Activated CD4-positive, alpha-beta T cell treated with anti-CD3 and anti-CD28 coated beads, Interleukin-2, amount 50 U/mL, for 16 hours (primary cell): ENCODE data around the gene ADO.

Source experiments
- DNase-seq: peaks from one replicate; pipeline ENCODE4 v3.0.0-alpha.2; 2020

ADO gene

DNA sequence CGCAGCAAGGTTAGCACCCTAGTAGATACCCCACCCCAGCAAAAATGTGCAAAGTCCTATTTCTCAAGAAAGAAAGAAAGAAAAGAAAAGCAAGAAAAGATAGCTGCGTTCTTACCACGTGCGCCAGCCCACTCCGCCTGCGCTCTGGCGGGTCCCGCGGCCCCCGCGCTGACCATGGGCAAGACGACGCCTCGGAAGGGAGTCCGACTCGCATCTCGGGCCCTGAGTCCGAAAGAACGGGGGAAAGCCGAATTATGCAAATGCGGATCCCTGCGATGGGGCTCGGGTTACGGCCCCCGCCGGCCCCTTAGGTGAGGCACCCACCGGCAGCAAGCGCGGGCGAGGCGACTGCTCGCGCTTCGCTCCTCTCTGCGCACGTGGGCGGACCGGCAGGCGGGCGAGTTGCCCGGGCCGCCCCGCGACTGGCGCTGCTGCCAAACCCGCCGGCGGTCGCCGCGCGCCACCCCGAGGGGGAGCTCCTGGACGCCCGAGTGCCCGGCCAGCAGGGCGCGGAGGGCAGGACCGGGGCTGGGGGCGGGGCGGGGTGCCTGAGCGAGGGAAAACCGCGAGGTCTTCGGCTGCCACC, 14.0 kb downstream of the ADO start:
- no peak for DNase-seq

DNA sequence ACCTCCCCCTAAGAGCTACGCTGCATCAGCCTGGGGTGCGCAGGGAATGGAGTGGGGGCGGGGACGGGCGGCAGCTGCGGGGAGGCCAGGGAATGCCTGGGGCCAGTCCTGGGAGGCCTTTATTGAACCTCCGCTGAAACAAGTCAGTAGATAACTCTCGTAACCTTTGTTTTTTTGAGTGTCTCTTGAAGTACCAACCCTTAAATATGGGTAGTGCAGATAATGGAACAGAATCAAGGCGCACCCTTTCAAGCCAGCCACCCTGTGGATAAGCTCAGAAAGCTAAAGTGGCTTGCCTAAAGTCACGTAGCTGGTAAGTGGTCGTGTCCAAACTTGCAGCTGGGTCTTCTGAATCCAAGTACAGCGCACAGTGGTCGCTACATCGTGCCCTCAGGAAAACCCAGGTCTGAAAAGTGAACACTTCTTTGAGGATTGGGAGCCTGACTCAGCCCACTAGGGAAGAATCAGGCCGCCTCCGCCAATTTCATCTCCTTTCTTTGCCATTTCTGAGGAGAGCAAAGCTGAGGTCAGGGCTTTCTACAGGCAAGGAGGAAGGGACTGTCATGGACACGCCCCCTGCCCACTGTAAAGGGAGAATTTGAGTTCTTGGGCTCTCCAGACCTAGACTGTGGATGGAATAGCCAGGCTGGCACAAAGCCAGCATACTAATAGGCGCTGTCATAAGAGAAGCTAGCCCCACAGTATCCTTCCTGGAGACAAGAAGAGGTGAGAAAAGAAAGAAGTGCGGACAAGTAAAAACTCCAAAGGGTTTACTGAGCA, 14.8 kb downstream of the ADO start:
- no peak for DNase-seq

- no peak for DNase-seq
Observed at GRCh38 chr10:62820586-62820985, 16.1 kb downstream of the ADO start.

- DNase-seq = no peak
Observed at GRCh38 chr10:62826273-62826672, 21.8 kb downstream of the ADO start.

- no peak for DNase-seq
Observed at GRCh38 chr10:62829622-62830021, 25.1 kb downstream of the ADO start.

DNA sequence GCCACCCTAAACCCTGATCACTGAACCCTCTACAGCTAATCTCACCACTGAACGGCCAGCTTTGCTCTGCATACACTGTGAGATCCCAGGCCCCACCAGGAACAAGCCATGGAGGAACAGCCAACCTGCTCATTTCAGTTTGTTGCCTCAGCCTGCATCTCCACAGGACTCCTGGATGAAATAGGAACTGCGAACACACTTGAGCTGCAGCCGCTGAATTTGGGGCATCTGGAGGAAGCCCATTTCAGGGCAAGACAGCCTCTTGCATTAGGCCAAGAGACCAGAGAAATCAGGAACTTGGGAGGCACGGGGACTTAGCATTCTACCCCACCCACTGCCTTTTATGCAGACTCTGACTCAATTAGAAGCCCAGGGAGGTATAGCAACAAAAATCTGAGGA, 26.2 kb downstream of the ADO start:
- no peak for DNase-seq

DNA sequence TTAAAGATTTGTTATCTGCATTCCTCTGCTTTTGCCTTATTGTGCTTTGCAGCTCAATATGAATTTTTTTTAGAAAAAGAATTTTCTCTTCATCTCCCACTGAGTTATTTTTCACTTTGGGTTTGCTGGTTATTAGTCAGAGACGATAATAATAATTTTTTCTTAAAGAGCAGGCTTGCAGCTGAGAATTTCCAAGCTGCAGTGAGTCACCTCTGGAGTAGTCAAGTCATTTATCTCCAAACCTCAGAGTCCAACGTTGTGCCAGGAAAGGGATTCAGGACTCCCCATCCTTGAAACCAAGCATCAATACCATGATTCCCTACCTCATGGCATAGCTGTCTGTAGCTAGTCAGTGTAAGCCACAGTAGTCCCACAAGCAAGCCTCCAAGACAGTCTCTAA, 26.8 kb downstream of the ADO start:
- no peak for DNase-seq

DNA sequence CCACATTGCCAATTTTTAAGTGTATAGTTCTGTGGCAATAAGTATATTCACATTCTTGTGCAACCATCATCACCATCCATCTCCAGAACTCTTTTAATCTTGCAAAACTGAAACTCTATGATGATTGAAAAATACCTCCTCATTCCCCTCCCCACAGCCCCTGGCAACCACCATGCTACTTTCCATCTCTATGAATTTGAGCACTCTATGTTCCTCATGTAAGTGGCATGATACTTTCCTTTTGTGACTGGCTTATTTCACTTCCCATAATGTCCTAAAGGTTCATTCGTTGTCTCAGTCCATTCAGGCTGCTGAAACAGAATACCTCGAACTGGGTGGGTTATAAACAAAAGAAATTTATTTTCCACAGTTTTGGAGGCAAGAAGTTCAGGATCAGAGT, 35.1 kb downstream of the ADO start:
- no peak for DNase-seq

DNA sequence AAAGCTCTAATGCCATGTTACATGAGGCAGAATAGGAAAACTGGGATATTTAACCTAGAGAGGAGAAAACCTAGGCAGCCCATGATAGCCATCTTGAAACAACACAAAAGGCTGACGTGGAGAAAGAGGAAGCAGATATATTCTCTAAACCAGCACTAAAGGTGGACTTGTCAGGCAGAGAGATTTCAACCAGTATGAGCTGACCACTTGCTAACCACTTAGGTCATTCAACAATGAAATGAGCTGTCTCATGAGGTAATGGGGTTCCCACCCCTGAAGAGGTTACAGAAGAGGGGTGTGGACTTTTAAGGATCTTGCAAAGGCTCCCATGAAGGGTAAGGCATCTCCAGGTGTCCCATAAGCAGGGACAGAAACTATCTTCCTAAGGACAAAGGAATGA, 38.5 kb downstream of the ADO start:
- DNase-seq = no peak

GRCh38 chr10:62843600-62843999, 39.1 kb downstream of the ADO start:
- DNase-seq = no peak

- no peak for DNase-seq
Observed at GRCh38 chr10:62844280-62845011, 39.9 kb downstream of the ADO start.

DNA sequence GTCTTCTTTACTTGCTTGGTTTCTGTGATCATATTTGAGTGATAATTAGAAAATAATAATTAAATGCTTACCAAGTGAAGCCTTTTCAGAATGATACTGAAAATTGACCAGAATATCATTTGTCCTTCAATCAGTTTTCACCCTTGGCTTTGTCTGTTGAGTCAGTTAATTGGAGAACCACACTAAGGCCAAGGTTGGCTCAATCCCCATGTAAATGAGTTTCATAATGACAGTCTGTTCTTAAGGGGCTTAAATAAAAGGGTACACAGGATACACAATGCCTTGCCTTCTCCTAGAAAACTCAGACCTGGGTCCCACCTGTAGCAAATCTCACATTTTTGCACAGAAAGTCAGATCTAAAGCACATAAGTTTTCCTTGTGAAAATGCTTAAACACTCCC, 42.9 kb downstream of the ADO start:
- no peak for DNase-seq

- DNase-seq = no peak
Observed at GRCh38 chr10:62850646-62851045, 46.1 kb downstream of the ADO start.

DNA sequence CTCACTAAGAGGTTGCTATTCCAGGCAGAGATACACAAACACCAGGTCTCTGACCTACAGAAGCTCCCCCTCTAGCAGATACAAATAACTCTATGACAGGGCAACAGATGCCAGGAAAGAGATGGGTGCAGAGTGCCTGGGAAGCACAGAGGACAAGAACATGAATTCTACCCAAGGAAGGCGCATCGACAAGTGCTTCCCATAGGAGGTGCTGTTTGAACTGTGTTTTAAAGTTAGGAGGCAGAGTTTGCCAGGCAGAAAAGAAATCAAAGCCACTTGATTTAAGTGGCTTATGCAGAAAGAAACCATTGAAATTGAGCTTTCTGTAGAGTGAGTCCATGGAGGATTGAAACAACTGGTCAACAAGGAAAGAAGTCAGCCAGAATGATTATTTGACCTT, 46.9 kb downstream of the ADO start:
- DNase-seq = no peak

- DNase-seq = peak; percentile 77
Observed at GRCh38 chr10:62852961-62853702, 48.6 kb downstream of the ADO start.

GRCh38 chr10:62853710-62854109, 49.2 kb downstream of the ADO start:
- DNase-seq = peak; percentile 77

GRCh38 chr10:62856021-62856420, 51.5 kb downstream of the ADO start:
- DNase-seq = peak; percentile 72
